GM12873 (cell line): ENCODE data around the gene GSTM3.

Source experiments
- CTCF ChIP-seq: IDR thresholded peaks from 2 replicates; pipeline ENCODE4 v1.5.1; 2012; ENCODE audit warnings: low read depth, mild to moderate bottlenecking, moderate library complexity, low read length, control low read depth; ENCODE audit not compliant: insufficient read depth; ENCODE audit errors: missing control alignments

The GSTM3 gene

GRCh38 chr1:109757936-109758786 is 17.3 kb upstream of the GSTM3 start:
- TF ChIP-seq CTCF = no peak

GRCh38 chr1:109756848-109757521 is 16.1 kb upstream of the GSTM3 start:
- TF ChIP-seq CTCF = no peak

GRCh38 chr1:109754738-109755137 is 13.9 kb upstream of the GSTM3 start:
- TF ChIP-seq CTCF = no peak

DNA sequence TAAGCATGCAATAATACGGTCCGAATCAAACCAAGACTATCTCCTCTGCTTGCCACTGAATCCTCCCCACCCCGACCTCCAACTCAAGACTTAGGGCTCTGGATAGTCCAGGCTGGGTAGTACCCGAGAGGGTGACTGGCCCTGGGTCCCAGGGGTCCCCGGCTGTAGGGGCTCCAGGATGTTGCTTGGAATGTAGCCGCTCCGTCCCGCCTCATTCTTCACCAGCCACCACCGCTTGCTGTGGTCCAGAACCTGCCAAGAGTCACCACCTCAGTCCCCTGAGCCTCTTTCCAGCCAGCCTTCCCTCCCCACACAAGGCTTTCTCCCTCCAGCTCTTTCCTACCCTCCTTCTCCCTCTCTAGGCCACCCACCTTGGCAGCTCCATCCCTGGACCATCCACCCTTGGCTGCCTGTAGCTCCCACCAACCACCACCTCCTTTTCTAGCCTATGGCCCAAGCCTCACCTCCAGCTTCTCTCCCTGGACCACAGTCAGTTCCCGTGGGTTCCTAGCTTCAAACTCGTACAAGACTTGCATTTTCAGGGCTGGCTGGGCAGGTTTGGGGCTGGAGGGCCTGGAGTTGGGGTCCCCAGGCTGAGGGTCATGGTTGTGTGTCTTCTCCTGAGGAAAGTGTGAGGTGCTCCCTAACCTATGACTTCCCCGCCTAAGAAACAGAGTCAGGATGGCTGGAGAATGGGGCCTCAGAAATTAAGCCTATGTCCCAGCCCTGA is 10.9 kb upstream of the GSTM3 start:
- no peak for TF ChIP-seq CTCF

DNA sequence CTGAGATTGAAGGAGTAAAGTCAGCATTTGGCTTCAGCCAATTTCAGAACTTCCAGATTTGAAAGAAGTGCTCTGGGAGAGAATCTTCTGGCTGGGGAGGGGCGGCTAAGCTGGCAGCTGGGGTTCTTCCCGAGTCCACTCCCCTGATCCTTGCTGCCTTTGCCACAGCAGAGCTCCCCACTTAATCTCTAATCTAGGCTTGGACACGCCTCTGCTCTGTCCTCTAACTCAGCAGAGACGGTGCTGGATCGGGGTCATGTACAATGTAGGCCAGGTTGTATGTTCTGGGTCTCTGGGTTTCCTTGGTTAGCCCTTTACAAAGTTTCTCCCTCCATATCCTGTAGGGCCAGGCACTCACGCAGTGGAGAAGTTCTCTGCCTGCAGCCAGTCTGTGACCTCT is 10.1 kb upstream of the GSTM3 start:
- no peak for TF ChIP-seq CTCF

- no peak for TF ChIP-seq CTCF
These were observed 9.5 kb upstream of the GSTM3 start for GRCh38 chr1:109750241-109750882.
